ENCODE results near the gene FARSB. TPM values are rescaled to one million over a fixed set of nuclear protein-coding genes. Genes with fewer than 3 reads are reported as not detected.
"Not testable (repeated sequence)": the region's sequence is repeated elsewhere in the genome, so short reads cannot be mapped to it uniquely, and the experiment has no call there.

The FARSB gene
- 25.5 TPM for total RNA-seq
- long read RNA-seq, transcript FARSB-201 (17 exons, 3,369 nt) = major isoform, 215 of 293 reads
- long read RNA-seq, partial matches to known transcripts = 15 of 293 reads
- long read RNA-seq, other reads (novel, unspliced or antisense) = 63 of 293 reads

GRCh38 chr2:222655787-222656525, at the start of gene FARSB:
Gene FARSB, minus strand, starts transcription at chr2:222656092. Its CDS starts 19 bp downstream, at chr2:222656073.
- peak; percentile 98 for DNase-seq (ENCODE audit: low spot score)

GRCh38 chr2:222703886-222704285, 48.0 kb upstream of the FARSB start:
- DNase-seq (ENCODE audit: low spot score) = no peak

- DNase-seq (ENCODE audit: low spot score) = no peak
Observed at GRCh38 chr2:222703091-222703490, 47.2 kb upstream of the FARSB start.

- DNase-seq (ENCODE audit: low spot score) = no peak
Observed at GRCh38 chr2:222701721-222702131, 45.8 kb upstream of the FARSB start.

GRCh38 chr2:222701233-222701632, 45.3 kb upstream of the FARSB start:
- no peak for DNase-seq (ENCODE audit: low spot score)

- DNase-seq (ENCODE audit: low spot score) = no peak
Observed at GRCh38 chr2:222698276-222698675, 42.4 kb upstream of the FARSB start.

- no peak for DNase-seq (ENCODE audit: low spot score)
Observed at GRCh38 chr2:222693837-222694236, 37.9 kb upstream of the FARSB start.

DNA sequence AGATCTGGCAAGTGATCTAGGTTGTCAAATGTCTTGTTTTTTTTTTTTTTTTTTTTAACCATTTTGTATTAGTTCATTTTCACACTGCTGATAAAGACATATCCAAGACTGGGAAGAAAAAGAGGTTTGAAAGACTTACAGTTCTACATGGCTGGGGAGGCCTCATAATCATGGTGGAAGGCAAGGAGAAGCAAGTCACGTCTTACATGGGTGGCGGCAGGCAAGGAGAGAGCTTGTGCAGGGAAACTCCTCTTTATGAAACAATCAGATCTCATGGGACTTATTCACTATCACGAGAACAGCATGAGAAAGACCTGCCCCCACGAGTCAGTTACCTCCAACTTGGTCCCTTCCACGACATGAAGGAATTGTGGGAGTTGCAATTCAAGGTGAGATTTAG, 37.5 kb upstream of the FARSB start:
- not testable (repeated sequence) for DNase-seq (ENCODE audit: low spot score)

- no peak for DNase-seq (ENCODE audit: low spot score)
Observed at GRCh38 chr2:222690564-222691200, 34.8 kb upstream of the FARSB start.

- DNase-seq (ENCODE audit: low spot score) = no peak
Observed at GRCh38 chr2:222689322-222689721, 33.4 kb upstream of the FARSB start.

DNA sequence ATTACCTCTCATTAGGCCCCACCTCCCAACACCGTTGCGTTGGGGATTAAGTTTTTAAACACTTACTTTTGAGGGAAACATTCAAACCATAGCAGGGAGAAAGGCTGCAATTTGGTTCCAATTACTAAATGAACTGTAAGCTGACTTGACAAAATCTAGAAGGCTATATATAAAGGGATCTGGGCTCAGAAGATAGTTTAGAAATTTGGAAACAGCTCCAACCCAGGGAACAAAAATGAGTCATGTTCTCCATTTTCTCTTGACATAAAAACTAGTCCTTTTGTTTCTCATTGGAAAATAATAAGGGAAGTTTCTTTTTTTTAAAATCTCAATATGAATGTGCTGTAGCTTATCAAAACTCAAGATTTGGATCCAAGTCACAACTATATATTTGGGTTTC, 33.0 kb upstream of the FARSB start:
- no peak for DNase-seq (ENCODE audit: low spot score)

- no peak for DNase-seq (ENCODE audit: low spot score)
Observed at GRCh38 chr2:222686086-222686750, 30.3 kb upstream of the FARSB start.

- no peak for DNase-seq (ENCODE audit: low spot score)
Observed at GRCh38 chr2:222683805-222684204, 27.9 kb upstream of the FARSB start.

- DNase-seq (ENCODE audit: low spot score) = no peak
Observed at GRCh38 chr2:222677981-222678380, 22.1 kb upstream of the FARSB start.

- DNase-seq (ENCODE audit: low spot score) = no peak
Observed at GRCh38 chr2:222673883-222674282, 18.0 kb upstream of the FARSB start.

GRCh38 chr2:222673273-222673672, 17.4 kb upstream of the FARSB start:
- DNase-seq (ENCODE audit: low spot score) = no peak

DNA sequence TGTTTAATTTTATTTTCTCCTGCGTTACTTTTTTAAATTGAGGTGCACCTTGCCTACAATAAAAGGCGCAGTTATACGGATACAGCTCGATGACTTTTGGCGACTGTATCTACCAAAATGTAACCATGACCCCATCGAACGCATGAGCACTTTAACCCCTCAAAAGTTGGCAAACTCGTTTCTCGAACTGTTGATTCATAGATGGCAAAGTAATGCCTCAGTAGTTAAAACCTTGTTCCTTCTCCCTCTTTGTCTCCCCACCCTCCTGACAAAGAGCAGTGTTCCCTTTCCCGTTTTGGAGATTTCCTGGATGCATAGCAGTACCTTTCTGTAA, 16.1 kb upstream of the FARSB start:
- no peak for DNase-seq (ENCODE audit: low spot score)

DNA sequence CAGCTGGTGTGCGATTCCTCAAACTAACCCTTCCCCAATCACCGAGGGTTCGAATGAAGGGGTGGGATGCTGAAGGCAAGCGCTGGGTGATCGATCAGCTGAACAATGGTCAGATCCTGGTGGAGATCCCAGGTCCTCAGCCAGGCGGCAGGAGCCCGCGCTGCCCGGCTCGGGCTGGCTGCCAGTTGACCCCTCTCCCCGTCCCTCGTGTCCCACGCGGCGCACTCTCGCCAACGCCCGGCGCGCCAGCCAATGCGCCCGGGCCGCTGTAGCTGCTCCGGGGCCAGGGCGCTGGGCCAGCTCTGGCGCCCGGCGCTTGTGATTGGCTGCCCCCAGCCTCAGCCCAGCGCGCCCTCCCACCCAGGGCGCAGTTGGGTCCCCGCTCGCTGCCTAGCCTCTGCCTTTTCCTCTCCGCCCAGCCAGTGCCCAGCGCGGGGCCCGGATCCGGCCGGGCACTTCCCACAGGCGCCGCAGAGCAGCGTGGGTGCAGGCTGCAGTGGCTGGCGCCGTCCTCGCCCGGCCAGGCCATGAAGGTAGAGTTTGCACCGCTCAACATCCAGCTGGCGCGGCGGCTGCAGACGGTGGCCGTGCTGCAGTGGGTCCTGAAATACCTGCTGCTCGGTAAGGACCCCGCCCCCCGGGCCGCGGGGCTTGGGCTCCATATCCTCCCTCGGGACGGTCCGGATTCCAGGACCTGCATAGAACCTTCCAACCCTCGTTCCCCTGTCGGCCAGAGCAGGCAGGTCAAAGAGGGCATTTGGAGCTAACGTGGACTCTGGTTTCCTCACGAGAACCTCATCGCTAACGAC, 15.6 kb upstream of the FARSB start, which contains the start of gene MOGAT1:
Gene MOGAT1 (plus strand): TSS at position 400 of the 809 bp plus-strand sequence. CDS start 128 bp downstream, at position 528.
- DNase-seq (ENCODE audit: low spot score) = peak; percentile 90

DNA sequence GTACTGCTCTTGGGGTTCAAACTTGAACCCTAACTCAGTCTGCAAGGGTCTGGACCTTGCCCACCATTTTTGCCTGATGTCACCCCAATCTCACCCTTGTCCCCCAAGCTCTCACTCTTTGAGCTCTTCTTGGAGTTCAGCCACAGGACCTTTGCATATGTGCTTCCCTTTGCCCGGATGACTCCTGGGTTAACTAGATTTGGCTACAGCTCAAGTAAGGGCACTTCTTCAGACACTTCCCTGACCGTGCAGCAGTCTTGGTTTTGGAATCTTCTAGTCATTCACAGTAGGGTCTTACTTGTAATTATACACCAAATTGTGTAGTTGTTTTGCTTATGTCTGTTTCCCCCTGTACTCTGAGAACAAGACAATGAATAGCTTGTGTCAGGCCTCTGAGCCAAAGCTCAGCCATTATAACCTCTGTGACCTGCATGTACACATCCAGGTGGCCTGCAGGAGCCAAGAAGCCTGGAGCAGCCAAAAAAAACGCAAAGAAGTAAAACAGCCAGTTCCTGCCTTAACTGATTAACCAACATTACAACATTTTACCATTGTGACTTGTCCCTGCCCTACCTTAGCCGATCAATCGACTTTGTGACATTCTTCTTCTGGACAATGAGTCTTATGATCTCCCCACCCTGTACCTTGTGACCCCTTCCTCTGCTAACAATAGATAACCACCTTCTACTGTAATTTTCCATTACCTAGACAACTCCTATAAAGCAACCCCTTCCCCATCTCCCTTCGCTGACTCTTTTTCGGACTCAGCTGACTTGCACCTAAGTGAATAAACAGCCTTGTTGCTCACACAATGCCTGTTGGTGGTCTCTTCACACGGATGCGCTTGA, 14.5 kb upstream of the FARSB start:
- DNase-seq (ENCODE audit: low spot score) = no peak

DNA sequence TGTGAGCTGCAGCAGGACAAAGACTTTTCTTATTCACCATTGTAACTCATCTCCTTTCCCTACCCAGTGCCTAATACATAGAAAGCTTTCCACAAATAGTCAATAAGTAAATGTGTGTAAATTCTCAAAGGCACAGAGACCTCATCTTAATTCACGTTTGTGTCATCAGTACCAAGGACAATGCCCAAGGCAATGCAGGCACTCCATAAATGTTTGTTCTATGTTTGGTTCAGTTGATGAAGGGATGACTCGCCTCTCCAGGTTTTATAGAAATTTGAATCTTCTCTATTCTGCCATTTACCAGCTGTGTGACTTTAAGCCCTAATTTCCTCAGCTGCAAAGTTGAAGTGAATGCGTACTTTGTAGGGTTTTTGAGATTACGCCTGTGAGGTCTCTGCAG, 13.5 kb upstream of the FARSB start:
- DNase-seq (ENCODE audit: low spot score) = no peak

All from mesenteric fat pad (tissue), 1 donor.